HG02588 (cell line): Measurements from ENCODE around the gene DYNC1H1.

Experiments used
- ATAC-seq: cut with Tn5 transposase; IDR thresholded peaks from one replicate; pipeline ENCODE4 v1.9.1; 2021; ENCODE audit warnings: mild to moderate bottlenecking, moderate library complexity; ENCODE audit not compliant: unreplicated experiment

Gene DYNC1H1

GRCh38 chr14:102028733-102029132 lies 64.4 kb downstream of the DYNC1H1 start:
- ATAC-seq = no peak

GRCh38 chr14:102029956-102030355 lies 65.6 kb downstream of the DYNC1H1 start:
- no peak for ATAC-seq

- no peak for ATAC-seq
Measured at GRCh38 chr14:102033241-102033640, 68.9 kb downstream of the DYNC1H1 start.

GRCh38 chr14:102034301-102034700 lies 69.9 kb downstream of the DYNC1H1 start:
- ATAC-seq = no peak

GRCh38 chr14:102035914-102036313 lies 71.5 kb downstream of the DYNC1H1 start:
- ATAC-seq = no peak

GRCh38 chr14:102037686-102038085 lies 73.3 kb downstream of the DYNC1H1 start:
- no peak for ATAC-seq

GRCh38 chr14:102039157-102039556 lies 74.8 kb downstream of the DYNC1H1 start:
- no peak for ATAC-seq

- ATAC-seq = no peak
Measured at GRCh38 chr14:102040153-102040552, 75.8 kb downstream of the DYNC1H1 start.

GRCh38 chr14:102042699-102043098 lies 78.3 kb downstream of the DYNC1H1 start:
- no peak for ATAC-seq

GRCh38 chr14:102043251-102044025 lies 79.1 kb downstream of the DYNC1H1 start:
- no peak for ATAC-seq

GRCh38 chr14:102044566-102044965 lies 80.2 kb downstream of the DYNC1H1 start:
- no peak for ATAC-seq

- ATAC-seq = no peak
Measured at GRCh38 chr14:102046337-102047278, 82.2 kb downstream of the DYNC1H1 start.

- no peak for ATAC-seq
Measured at GRCh38 chr14:102047808-102048540, 83.6 kb downstream of the DYNC1H1 start.

- ATAC-seq = no peak
Measured at GRCh38 chr14:102049258-102050025, 85.1 kb downstream of the DYNC1H1 start.

- no peak for ATAC-seq
Measured at GRCh38 chr14:102050026-102050405, 85.6 kb downstream of the DYNC1H1 start.

- ATAC-seq = no peak
Measured at GRCh38 chr14:102050625-102051024, 86.3 kb downstream of the DYNC1H1 start.

- no peak for ATAC-seq
Measured at GRCh38 chr14:102052522-102052921, 88.1 kb downstream of the DYNC1H1 start.

- ATAC-seq = no peak
Measured at GRCh38 chr14:102055181-102055901, 91.0 kb downstream of the DYNC1H1 start.

GRCh38 chr14:102056694-102057442 lies 92.5 kb downstream of the DYNC1H1 start:
- no peak for ATAC-seq
